Neural cell (in vitro differentiated cells): Measurements from ENCODE around the gene NECTIN1.

Experiments
- POLR2AphosphoS5 ChIP-seq: IDR thresholded peaks from 2 replicates; pipeline ENCODE4 v1.6.1; 2012
- SMC3 ChIP-seq: fragments of 450-650 bp; conservative IDR thresholded peaks from 2 replicates; pipeline ENCODE4 v1.6.1; 2014; ENCODE audit warnings: antibody characterized with exemption, mild to moderate bottlenecking, moderate library complexity; ENCODE audit not compliant: poor library complexity
- TAF1 ChIP-seq: IDR thresholded peaks from 2 replicates; pipeline ENCODE4 v1.6.1; 2012; ENCODE audit warnings: low read depth
- TF ChIP-seq, protein P1 (sequence below): fragments of 450-650 bp; IDR thresholded peaks from 2 replicates; pipeline ENCODE4 v1.5.1; 2014; ENCODE audit warnings: antibody characterized with exemption, mild to moderate bottlenecking, moderate library complexity; ENCODE audit not compliant: poor library complexity, severe bottlenecking

DNA sequence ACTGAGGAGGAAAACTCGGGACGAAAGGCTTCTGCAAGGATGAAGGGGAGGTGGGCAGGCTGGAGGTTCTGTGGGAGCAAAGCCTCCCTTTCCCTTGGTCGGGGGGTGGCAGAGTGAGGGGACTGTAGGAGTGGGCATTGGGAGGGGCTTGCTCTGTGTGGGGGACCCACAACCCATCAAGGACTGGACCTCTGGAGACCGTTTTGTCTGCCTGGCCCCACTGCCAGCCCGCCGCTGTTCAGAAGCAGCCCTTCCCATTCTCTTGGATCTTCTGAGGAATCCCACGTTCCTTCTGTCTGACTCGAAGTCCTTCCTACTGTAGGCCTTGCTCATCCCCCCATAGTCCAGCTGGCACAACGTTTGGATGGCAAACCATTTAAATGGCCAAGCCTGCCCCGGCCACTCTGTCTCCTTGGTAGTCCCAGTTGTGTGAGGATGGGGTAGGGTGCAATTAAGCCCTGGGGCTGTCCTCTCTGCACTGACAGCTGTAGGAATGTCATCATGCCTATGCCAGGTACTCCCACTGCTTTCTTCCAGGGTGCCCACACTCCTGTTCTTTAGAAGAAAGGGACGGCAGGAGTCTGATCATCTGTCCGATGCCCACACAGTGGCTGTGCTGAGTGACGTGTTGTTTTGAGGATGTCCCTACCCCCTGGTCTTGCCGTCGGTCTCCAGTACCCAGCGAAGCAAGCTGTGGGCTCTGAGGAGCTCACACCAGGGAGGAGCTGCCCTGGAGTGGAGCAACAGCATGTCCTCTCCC, 17.0 kb upstream of the NECTIN1 start:
- TF ChIP-seq, protein P1, sequence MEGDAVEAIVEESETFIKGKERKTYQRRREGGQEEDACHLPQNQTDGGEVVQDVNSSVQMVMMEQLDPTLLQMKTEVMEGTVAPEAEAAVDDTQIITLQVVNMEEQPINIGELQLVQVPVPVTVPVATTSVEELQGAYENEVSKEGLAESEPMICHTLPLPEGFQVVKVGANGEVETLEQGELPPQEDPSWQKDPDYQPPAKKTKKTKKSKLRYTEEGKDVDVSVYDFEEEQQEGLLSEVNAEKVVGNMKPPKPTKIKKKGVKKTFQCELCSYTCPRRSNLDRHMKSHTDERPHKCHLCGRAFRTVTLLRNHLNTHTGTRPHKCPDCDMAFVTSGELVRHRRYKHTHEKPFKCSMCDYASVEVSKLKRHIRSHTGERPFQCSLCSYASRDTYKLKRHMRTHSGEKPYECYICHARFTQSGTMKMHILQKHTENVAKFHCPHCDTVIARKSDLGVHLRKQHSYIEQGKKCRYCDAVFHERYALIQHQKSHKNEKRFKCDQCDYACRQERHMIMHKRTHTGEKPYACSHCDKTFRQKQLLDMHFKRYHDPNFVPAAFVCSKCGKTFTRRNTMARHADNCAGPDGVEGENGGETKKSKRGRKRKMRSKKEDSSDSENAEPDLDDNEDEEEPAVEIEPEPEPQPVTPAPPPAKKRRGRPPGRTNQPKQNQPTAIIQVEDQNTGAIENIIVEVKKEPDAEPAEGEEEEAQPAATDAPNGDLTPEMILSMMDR, result no peak
- TF ChIP-seq SMC3 (no peak), TAF1 (no peak), POLR2AphosphoS5 (no peak)
